AG09319 (cell line): ENCODE measurements around the gene HUNK.

Experiments used
- DNase-seq: peaks from one replicate; pipeline ENCODE4 v3.0.0-alpha.2; 2010; ENCODE audit warnings: low read depth; ENCODE audit errors: extremely low read depth
- TF ChIP-seq, protein P1 (sequence below): IDR thresholded peaks from 2 replicates; pipeline ENCODE4 v1.5.1; 2011; ENCODE audit warnings: low read depth, mild to moderate bottlenecking, inconsistent platforms, low read length, moderate library complexity

The HUNK gene

DNA sequence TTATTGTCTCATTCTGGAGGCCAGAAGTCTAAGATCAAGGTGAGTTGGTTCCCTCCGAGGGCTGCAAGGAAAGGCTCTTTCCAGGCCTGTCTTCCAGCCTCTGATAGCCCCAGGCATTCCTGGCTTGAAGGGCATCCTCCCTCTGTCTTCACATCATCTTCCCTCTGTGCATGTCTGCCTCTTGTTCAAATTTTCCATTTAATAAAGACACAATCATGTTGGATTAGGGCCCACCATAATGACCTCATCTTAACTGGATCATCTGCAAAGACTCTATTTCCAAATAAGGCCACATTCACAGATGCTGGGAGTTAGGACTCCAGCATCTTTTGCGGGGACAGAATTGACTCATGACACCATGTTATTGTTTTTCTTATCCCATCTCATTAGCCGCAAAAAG, 24.5 kb downstream of the HUNK start:
- DNase-seq: no peak
- TF ChIP-seq, protein P1, sequence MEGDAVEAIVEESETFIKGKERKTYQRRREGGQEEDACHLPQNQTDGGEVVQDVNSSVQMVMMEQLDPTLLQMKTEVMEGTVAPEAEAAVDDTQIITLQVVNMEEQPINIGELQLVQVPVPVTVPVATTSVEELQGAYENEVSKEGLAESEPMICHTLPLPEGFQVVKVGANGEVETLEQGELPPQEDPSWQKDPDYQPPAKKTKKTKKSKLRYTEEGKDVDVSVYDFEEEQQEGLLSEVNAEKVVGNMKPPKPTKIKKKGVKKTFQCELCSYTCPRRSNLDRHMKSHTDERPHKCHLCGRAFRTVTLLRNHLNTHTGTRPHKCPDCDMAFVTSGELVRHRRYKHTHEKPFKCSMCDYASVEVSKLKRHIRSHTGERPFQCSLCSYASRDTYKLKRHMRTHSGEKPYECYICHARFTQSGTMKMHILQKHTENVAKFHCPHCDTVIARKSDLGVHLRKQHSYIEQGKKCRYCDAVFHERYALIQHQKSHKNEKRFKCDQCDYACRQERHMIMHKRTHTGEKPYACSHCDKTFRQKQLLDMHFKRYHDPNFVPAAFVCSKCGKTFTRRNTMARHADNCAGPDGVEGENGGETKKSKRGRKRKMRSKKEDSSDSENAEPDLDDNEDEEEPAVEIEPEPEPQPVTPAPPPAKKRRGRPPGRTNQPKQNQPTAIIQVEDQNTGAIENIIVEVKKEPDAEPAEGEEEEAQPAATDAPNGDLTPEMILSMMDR: no peak

DNA sequence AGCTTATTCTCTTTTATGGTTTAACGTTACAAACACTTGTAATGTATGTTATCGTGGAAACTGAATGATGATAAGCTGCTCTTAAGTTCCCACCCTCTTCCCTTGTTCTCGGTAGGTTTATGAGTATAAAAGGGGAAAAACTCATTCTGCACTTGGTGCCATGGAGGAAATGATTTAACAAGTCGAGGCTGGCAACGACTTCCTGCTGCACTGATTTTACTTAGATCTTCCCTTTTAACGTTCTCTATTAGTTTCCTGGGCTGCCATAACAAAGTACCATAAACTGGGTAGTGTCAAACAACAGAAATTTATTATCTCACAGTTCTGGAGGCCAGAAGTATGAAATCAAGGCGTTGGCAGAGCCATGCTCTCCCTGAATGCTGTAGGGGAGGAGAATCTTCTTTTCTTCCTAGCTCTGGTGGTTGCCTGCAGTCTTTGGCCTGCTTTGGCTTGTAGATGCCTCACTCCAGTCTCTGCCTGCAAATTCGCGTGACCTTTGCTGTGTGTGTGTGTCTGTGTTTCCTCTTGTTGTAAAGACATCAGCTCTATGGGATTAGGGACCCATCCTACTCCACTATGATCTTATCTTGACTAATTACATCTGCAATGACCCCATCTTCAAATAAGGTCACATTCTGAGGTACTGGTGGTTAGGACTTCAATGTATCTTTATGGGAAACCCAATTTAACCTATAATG, 26.3 kb downstream of the HUNK start:
- TF ChIP-seq, protein P1: no peak
- DNase-seq: no peak

DNA sequence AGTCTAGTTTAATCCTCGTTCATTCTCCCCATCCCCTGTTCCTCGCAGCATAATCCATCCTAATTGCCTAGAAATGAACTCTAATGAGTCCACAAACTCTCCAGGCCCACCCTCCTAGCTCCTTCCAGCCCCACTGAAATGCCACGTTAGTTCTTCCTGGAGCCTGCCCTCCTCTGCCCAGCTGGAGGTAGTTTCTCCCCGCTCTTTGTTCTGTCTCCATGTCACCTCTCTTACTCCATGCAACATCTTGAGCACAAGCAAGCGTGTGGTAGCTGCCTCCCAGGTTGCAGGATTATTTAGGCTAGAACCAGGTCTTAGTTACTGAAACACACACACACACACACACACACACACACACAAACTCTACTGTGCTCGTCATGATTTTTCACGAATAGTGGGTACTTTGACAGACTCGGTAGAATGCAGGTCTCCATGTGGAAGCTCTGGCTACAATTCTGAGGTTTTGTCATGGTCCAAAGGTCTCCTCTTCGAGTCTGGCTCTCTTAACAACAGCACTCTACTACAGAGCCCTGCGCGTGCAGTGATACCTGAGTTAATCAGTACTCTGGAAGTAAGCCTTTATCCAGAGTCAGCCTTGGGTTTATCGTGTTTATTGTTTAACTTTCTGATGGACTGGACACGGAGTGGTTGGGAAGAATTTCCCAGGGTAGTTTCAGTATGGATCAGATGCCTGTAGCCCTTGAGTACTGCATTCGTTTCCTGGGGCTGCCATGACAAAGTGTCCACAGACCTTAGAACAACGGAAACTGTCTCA, 27.5 kb downstream of the HUNK start:
- no peak for DNase-seq
- TF ChIP-seq, protein P1: no peak

DNA sequence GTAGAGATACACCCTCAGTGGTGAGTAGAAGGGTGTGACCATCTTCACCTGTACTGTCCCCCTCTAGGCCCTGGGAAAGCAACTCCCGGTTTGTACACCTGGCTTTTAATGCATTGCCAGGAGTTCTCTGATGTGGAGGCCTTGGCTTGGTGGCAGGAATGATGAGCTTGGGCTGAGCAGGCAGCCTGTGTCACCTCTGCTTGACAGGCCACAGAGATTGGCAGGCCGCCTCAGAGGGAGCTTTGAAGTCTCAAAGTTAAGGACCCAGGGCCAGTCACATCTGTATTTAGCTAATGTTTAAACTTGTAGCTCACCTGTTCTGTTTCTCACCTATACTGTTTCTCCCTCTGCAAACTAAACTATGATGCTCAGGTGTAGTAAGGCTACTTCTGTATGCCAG, 28.5 kb downstream of the HUNK start:
- TF ChIP-seq, protein P1: no peak
- DNase-seq: no peak

DNA sequence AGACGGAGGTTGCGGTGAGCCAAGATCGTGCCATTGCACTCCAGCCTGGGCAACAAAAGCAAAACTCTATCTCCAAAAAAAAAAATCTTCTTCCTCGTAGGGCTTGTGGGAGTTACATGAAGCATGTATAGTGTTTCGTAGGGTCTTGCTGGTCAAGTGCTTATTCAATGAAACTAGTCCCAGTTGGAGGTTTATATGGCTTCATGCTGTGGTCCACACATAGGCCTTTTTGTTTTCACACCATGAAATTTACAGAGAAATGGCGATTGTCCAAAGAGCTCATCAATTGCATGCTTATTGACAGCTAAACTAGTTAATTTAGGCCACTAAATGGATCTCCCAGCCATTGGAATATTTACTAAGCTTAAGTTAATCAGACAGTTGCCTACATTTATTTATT, 29.6 kb downstream of the HUNK start:
- no peak for DNase-seq

DNA sequence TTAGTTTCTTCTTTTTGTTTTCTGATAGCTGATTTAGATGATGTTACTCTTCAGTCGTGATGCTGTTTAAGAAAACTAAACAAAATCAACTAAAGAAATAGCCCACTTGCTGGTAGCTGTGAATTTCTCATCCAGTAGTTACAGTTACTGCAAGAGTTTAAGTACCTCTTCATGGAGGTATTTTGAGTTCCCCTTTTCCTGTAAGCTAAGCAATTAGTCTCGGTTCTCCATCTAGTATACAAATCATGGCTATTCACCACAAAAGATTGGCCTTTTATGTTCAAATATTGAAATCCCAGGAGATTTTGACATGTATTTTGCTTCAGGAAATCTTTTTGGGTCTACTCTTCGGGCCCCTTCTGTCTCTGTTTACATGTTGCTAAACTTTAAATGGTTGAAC, 31.1 kb downstream of the HUNK start:
- no peak for DNase-seq

More for the DNA sequence above, 29.6 kb downstream of the HUNK start:
- TF ChIP-seq, protein P1: no peak

More for the DNA sequence above, 31.1 kb downstream of the HUNK start:
- TF ChIP-seq, protein P1: no peak
